Limb (tissue), 2 donors: ENCODE measurements around the gene B3GNT8.
A peak's percentile ranks its signal among the peaks of the same experiment; 100 is the strongest.
"Not testable (repeated sequence)": the region's sequence is repeated elsewhere in the genome, so short reads cannot be mapped to it uniquely, and the experiment has no call there.

Experiments used
- DNase-seq, 2 donors: peaks; one replicate each; pipeline ENCODE4 v3.0.0-alpha.2; 2016; ENCODE audit errors: extremely low spot score in 2 of 2

The B3GNT8 gene

GRCh38 chr19:41395355-41395754, 31.8 kb downstream of the B3GNT8 start:
- no peak for DNase-seq

GRCh38 chr19:41392775-41393174, 34.4 kb downstream of the B3GNT8 start:
- no peak for DNase-seq

DNA sequence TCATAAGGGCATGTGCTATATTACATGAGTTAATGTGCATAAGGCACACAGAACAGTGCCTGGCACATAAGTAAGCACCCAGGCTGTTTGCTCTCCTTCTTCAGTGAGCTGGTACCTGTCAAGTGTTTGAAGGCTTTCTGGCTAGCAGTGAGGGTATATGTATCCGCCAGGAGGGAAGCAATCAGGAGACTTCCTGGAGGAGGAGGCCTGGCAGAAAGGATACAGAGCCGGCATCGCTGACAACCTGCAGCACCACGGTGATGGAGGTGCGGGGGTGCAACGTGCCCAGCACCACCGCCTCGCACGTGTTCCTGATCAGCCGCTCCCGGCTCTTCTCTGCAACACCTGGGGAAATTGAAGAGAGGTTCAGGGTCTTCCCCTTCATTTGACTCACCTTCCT, 35.6 kb downstream of the B3GNT8 start:
- DNase-seq, result no peak

- no peak for DNase-seq
Observed at GRCh38 chr19:41386442-41386841, 40.7 kb downstream of the B3GNT8 start.

GRCh38 chr19:41384351-41384750, 42.8 kb downstream of the B3GNT8 start:
- no peak for DNase-seq

GRCh38 chr19:41381536-41381935, 45.6 kb downstream of the B3GNT8 start:
- not testable (repeated sequence) for DNase-seq

DNA sequence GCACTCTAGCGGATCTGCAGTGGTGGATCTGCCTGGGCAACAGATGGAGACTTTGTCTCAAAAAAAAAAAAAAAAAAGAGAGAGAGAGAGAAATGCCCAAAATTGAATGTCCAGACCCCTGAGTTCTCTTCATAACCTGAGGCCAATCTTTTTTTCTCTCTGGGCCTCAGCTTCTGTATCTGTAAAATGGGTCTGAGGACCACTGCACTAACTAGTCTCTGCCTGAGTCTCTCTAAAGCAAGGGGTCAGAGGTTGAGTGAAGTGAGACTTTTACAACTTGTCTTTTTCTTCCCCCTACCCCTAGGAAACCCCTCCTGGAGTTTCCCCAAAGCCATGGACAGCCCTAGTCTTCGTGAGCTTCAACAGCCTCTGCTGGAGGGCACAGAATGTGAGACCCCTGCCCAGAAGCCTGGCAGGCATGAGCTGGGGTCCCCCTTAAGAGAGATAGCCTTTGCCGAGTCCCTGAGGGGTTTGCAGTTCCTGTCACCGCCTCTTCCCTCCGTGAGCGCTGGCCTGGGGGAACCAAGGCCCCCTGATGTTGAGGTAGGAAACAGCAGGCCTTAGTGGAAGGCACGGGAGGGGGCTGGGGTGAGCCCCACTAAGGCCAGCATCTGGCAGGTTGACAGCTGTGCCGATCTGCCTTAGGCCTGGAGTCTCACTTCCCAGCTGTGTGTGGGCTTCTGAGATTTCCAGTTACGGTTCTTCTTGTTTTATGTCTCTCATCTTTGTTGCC, 49.0 kb downstream of the B3GNT8 start:
- DNase-seq, result no peak

- no peak for DNase-seq
Observed at GRCh38 chr19:41376998-41377365, 50.2 kb downstream of the B3GNT8 start.

DNA sequence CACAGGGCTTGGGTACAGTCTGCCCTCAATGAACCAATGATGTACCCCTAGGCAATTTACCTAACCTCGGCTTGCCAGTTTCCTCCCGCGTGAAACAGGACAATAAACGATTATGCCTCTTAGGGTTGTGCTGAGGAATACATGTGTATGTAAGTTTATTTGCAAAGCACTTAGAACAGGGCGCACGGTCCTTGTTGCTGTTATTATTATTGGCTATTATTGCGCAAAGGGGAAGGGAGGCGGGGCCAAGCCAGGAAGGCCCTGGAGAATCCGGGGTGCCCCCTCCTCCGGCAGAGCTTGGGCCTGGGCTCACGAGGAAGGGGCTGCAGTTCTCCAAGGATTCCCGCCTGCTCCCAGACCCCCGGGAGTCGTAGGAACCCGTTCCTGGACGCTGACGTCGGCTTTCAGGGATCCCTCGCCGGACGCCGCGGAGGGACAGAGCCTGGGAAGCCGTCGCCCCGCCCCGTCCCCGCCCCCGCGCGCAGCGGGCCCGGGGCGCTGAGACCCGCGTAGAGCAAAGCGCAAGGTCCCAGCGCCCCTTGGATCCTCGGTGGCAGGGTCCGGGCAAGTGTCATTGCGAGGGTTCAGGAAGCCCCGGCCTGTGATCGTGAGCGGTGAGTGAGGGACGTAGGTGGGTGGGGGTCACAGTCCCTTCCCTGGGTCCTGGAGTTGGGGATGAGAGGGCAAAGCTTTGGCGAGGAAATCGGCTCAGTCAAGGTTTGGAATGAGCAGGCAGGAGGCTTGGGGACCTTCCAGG, 50.8 kb downstream of the B3GNT8 start, which contains the start of gene TMEM91:
TMEM91 (plus strand) TSS at position 293 of the 757 bp plus-strand sequence. CDS start 1,777 bp downstream, outside the sequence.
- DNase-seq, result peak in 1 of 2 donors; percentile 72
